NOMO-1 treated with DMSO at 0.1 percent for 48 hours (cell line): ENCODE measurements around the gene TNNI2.

Experiments
- DNase-seq: peaks from one replicate; lab custom pipeline; 2025; ENCODE audit not compliant: unreplicated experiment; lab: John Stamatoyannopoulos, UW

TNNI2 gene

DNA sequence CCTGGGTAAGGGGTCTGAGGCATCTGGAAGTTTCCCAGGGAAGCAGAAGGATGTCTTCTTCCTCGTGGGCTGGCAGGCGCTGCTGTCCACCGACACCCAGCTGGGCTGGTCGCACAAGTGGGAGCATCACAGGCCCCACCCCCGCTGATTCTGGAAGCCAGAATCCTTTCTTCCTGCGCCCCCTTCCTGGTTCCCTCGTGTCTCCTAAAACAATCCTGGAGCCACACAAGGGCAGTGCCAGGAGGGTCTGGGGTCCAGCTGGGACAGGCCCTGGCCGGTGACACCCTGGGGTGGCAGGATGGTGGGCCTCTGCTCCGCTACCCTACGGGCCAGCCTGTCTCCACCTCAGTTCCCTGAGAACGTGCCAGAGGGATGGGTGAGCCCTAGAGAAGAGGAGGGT is 18.3 kb downstream of the TNNI2 start:
- DNase-seq = no peak

DNA sequence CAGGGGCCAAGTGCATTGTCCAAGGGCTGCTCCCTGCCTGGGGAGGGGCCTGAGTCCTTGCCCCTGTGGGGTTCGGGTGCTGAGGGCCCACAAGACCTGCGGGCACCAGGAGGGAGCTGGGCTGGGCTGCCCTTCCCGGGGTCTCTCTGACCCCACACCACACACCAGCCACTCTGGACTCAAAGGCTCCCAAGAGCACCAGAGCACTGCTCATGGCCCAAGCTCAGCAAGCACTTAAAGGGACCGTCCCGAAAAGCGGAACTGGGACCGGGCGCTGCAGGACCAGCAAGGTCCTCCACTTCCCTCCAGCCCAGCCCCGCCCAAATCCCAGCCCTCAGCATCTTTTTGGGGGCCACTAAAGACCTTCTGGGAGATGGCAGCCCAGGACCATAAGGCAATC is 19.4 kb downstream of the TNNI2 start:
- DNase-seq = peak; percentile 46

DNA sequence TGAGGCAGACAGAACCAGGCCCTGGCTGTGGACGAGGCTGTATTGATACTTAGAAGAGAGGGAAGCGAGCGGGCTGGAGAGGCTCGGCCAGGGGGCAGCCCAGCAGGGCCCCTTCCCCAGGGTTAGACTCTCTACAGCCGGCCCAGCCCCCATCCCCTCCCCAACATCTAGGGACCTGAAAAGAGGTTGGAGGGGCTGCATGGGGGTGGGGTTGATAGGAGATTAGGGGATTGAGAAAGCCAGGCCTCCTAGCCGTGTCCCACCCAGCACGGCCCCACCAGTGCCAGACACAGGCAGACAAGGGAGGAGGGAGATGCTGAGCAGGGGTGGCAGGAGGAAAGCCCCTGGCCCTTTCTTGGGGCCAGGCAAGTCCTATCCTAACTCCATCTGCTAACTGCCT is 19.8 kb downstream of the TNNI2 start:
- DNase-seq = no peak

GRCh38 chr11:1859004-1859403 is 20.2 kb downstream of the TNNI2 start:
- no peak for DNase-seq

DNA sequence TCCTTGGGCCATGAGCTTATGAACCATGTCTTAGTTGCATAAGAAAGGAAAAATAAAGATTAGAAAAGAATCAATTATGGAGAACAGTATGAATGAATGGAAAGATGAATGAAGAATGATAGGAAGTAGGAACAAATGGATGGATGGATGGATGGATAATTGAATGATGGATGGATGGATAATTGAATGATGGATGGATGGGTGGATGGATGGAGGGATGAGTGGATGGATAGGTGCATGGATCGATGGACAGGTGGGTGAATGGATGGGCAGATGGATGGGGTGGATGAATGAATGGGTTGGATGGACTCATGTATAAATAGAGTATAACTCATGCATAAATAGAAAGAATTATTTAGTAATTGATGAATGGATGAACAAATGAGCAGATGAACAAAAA is 21.3 kb downstream of the TNNI2 start:
- no peak for DNase-seq

GRCh38 chr11:1861435-1862411 is 22.9 kb downstream of the TNNI2 start:
- DNase-seq = no peak

DNA sequence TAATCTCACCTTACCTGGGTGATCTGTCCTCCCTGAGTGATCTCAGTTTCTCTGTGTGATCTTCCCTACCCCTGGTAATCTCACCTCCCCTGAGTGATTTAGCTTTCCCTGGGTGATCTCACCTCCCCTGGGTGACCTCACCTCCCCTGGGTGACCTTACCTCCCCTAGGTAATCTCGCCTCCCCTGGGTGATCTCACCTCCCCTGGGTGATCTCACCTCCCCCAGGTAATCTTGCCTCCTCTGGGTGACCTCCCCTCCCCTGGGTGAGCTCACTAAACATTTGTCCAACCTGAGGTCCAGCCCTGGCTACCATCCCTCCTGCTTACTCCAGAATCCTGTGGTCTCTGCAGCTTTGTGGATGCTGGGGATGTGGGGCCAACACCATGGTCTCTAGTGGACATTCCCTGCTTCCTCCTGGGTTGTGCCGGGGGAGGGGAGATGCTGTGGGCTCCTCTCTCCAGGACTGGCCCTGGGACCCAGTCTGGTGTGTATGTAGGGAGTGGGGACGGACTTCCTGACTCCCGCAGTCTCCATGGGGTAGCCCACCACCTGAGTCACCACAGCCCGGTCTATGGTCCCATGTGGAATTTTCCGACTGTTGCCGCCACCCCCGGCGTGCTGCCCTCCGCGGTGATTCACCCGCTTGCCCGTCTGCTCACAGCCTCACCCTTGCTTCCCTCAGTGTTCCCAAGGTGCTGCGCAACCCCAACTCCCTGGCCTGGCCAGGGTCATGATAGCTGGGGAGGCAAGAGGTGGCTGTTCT is 24.0 kb downstream of the TNNI2 start:
- DNase-seq = no peak

DNA sequence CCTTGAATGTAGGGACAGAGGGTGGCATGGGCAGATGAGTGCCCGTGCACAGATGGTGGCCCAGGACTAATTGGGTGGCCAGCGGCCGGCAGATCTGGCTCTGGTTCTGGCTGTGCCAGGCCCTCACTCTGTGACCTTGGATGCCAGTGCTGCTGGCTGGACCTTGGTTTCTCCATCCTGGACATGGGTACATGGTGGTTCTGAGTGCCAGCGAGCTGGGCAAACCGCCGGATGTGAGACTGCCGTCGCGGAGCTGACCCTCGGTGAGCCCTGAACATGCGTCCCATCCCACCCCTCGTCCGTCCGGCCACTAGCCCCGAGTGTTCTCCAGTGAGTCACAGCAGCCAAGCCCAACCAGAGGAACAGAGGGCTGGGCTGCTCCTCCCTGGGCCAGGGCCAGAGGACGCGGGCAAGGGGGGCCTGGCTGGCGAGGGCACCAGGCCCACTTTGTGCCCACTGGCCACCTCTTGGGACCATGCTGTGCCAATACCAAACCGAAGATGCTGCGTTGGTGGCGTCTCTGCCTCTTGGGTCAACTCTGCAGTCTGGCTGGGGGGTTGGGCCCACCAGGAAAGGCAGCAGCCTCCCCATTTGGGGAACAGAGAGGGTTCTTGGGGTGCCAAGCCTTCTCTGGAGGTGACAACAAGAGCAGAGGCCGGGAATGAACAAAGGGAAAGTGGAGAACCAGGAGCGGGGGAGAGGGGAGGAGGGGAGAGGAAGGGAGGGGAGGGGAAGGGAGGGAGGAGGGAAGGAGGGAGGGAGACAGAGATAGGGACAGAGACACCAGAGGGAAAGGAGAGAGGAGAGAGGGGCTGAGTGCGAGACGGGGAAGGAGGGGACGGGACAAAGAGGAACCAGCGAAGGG is 24.8 kb downstream of the TNNI2 start:
- DNase-seq = no peak

GRCh38 chr11:1864231-1864630 is 25.4 kb downstream of the TNNI2 start:
- no peak for DNase-seq

- DNase-seq = no peak
Measured at GRCh38 chr11:1864831-1865665, 26.3 kb downstream of the TNNI2 start.

- no peak for DNase-seq
Measured at GRCh38 chr11:1866226-1866625, 27.4 kb downstream of the TNNI2 start.

DNA sequence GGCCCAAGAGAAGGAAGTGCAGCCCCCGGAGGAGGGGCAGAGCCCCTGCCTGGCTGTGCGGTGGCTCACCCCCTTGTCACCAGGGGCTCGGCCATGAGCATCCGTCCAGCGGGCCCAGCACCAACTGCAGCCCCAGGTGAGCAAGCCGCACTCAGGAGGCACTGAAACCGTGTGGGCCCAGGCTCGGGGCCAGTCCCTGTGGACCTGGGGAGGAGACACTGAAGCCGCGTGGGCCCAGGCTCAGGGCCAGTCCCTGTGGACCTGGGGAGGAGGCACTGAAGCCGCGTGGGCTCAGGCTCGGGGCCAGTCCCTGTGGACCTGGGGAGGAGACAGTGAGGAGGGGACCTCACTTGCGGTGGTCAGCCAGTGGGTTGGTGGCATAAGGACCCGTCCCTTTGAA is 28.0 kb downstream of the TNNI2 start:
- no peak for DNase-seq

DNA sequence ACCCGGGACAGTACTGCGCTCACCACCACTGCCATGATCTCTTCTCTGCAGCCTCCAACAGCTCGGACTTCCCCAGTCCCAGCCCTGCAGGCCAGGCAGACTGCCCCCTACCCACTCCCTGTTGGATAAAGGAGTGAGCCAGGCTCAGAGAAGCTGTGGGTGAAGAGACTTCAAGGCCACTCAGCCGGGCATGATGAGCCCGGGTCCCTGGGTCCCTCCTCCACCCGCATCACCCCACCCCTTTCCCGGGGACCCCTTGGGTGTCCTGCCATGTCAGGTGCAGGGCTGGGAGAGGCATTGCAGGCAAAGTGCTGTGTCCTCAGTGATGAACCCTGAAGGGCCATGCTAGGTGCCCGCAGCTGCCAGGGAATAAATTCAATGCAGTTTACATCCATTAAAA is 28.6 kb downstream of the TNNI2 start:
- no peak for DNase-seq

DNA sequence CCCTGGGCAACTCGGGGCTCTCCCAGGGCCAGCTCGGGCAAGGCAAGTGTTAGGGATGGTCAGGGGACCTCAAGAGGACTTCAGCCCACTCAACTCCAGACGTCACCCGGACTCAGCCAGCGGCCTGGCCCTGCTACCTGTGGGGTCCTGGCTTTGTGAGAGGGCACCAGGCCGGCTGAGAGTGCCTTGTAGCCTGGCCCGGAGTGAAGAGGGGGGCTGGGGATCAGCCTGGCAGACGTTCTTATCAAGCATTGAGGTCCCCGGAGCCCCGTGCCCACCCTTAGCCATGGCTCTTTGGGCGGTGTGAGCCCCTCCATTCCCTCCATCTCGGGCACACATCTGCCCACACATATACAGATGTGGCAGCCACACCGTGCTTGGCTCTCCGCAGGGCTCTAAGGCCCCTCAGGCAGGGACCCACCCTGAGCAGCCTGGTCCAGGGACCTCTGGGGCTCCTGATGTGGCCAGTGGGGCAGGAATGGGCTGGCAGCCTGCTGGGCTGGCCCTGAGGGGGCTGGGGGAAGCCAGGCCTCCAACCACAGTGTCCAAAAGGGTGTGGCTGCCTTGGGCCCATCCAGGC is 29.4 kb downstream of the TNNI2 start:
- DNase-seq = no peak

DNA sequence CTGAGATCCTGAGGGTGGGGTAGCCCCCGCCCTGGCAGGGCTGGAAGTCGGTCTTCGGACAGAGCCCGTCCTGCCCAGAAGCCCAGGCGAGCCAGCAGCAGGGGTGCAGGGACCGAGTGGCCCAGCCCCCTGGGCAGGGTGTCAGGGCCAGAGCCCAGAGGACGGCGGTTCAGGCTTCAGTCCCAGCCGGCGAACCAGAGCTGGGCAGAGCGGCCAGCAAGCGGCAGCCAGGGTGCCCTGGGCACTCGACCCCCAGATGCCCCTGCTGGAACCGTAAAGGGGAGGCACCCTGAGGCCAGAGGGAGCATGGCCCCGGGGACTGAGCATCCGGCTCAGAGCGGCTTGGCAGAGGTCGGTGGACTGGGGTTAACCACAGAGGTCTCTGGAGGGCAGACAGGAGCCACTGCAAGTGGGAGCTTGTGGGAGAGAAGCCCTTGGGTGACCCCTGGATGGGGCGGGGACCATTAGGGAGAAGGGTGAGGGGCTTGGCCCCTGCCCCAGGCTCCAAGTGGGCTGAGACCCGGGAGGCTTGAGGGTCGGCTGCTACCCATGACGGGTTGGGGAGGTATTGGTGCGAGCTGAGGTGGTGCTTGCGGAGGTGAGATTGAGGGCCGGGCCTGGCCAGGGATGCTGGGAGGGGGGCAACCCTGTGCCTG is 30.0 kb downstream of the TNNI2 start:
- DNase-seq = no peak

DNA sequence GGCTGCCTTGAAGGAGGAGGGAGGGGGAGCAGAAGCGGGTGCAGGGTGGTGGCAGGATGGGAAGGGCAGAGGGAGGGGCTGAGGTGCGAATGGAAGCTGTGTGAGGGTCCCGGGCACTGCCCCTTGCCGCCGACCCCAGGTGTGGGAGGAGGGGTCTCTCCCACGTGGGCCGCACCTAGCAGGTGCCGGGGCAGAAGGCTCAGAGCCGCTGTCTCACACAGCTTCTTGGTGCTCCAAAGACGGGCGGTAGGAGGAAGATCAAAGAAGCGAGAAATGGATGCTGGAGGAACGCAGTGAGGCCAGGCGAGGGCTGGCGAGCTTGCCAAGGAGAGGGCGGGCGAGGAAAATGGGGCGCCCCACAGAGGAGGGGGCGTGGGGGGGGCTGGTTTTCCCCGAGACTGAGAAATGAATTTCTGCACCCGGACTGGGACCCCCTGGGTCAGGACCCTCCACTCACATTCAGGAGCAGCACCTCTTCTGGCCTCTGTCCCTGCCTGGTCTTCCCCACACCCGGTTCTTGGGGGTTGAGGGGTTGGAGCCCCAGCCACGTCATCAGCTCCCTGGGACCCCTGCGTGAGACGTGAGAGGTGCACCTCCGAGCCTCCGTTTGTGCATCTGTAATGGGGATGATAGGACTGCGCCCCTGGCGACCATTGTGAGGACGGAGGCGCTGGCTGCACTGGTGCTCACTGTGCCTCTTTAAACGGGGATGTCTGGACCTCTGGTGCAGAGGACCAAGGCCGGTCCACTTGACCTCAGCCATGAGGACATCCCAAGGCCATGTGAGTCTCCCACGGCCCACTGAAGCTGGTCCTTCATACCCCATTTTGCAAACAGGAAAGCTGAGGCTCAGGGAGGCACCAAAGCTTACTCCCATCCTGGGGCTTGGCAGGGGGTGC is 30.9 kb downstream of the TNNI2 start:
- no peak for DNase-seq

- no peak for DNase-seq
Measured at GRCh38 chr11:1870326-1870696, 31.5 kb downstream of the TNNI2 start.

GRCh38 chr11:1870721-1871466 is 32.1 kb downstream of the TNNI2 start:
- DNase-seq = no peak
